Endodermal cell (in vitro differentiated cells): ENCODE results near the gene CHRNE. TPM values are rescaled to one million over a fixed set of nuclear protein-coding genes. Genes with fewer than 3 reads are reported as not detected.

Source experiments
- DNase-seq: peaks from one replicate; pipeline ENCODE4 v3.0.0-alpha.2; 2017
- H3K27ac ChIP-seq: 2 replicates; pipeline ENCODE4 v1.5.1; 2013; ENCODE audit warnings: mild to moderate bottlenecking, low read depth, low read length, moderate library complexity
- H3K27me3 ChIP-seq: 2 replicates; pipeline ENCODE4 v1.6.1; 2013; ENCODE audit warnings: mild to moderate bottlenecking, low read length, moderate library complexity; ENCODE audit not compliant: insufficient read depth, control insufficient read depth, poor library complexity, severe bottlenecking
- H3K36me3 ChIP-seq: 2 replicates; pipeline ENCODE4 v1.7.0; 2013; ENCODE audit warnings: mild to moderate bottlenecking, low read length, moderate library complexity; ENCODE audit not compliant: control insufficient read depth, insufficient read depth
- H3K4me1 ChIP-seq: one replicate; pipeline ENCODE4 v1.7.0; 2013; ENCODE audit warnings: low read length; ENCODE audit not compliant: control insufficient read depth, insufficient read depth
- H3K4me3 ChIP-seq: 2 replicates; pipeline ENCODE4 v1.5.1; 2013; ENCODE audit warnings: mild to moderate bottlenecking, low read length, moderate library complexity
- H3K9ac ChIP-seq: 2 replicates; pipeline ENCODE4 v1.6.1; 2013; ENCODE audit warnings: mild to moderate bottlenecking, low read length, moderate library complexity; ENCODE audit not compliant: poor library complexity, severe bottlenecking; ENCODE audit errors: extremely low read depth
- H3K9me3 ChIP-seq: 2 replicates; pipeline ENCODE4 v1.6.1; 2013; ENCODE audit warnings: mild to moderate bottlenecking, low read length, moderate library complexity; ENCODE audit not compliant: control insufficient read depth
- H3K27ac Mint-ChIP-seq: 2 replicates; pipeline ENCODE4 v1.8.0; 2020; ENCODE audit warnings: mixed read lengths
- H3K27me3 Mint-ChIP-seq: 2 replicates; pipeline ENCODE4 v1.8.0; 2021; ENCODE audit warnings: mild to moderate bottlenecking, mixed read lengths; ENCODE audit not compliant: insufficient read depth
- H3K36me3 Mint-ChIP-seq: 2 replicates; pipeline ENCODE4 v1.8.0; 2020; ENCODE audit warnings: low read depth, mixed read lengths
- H3K4me1 Mint-ChIP-seq: 2 replicates; pipeline ENCODE4 v1.8.0; 2020; ENCODE audit warnings: mixed read lengths
- H3K4me3 Mint-ChIP-seq: 2 replicates; pipeline ENCODE4 v1.8.0; 2020; ENCODE audit warnings: mild to moderate bottlenecking, moderate library complexity, mixed read lengths
- H3K9me3 Mint-ChIP-seq: 2 replicates; pipeline ENCODE4 v1.8.0; 2020; ENCODE audit warnings: mild to moderate bottlenecking, mixed read lengths
- CTCF ChIP-seq: fragments of 200-600 bp; sonication (generic); conservative IDR thresholded peaks from 2 replicates; pipeline ENCODE4 v1.5.0; 2021; ENCODE audit warnings: antibody characterized with exemption, mild to moderate bottlenecking
- WGBS, 2 experiments: methylation state at CpG; one replicate each; pipeline versions ENCODE4 v1.1.5 to v1.1.7; 2013; ENCODE audit warnings: missing lambda C conversion rate in 2 of 2, mixed read lengths in 1 of 2; ENCODE audit not compliant: insufficient coverage in 1 of 2, insufficient read length in 1 of 2; 5-methylcytosine and 5-hydroxymethylcytosine counted together
- total RNA-seq, 2 donors: library from RNA; stranded (reverse); fragmentation: NEBNext Ultra II Directional in 1 of 2; extraction: Animal tissue kit (Norgen Biotek cat#: 25700) in 1 of 2; gene quantifications; 2 replicates in 1 of 2; 3 replicates in 1 of 2; pipeline ENCODE4 v1.2.1, GENCODE V29; 2021

The CHRNE gene
- total RNA-seq, 2 donors from 2014 or later: 0.71 to 1.2 TPM

GRCh38 chr17:4879601-4880000, 23.3 kb downstream of the CHRNE start:
- Mint-ChIP-seq H3K4me1 (peaks cover 1% of the 10 kb centered on the region), H3K27ac (no peak overlapping the region), H3K4me3 (no peak overlapping the region), H3K9me3 (no peaks in the 10 kb centered on the region), H3K27me3 (no peaks in the 10 kb centered on the region), H3K36me3 (peaks cover 18% of the 10 kb centered on the region)
- H3K36me3 ChIP-seq: no peaks in the 10 kb centered on the region
- TF ChIP-seq CTCF: no peak
- H3K9ac ChIP-seq: no peak overlapping the region
- H3K4me1 ChIP-seq: no peaks in the 10 kb centered on the region
- H3K9me3 ChIP-seq: no peaks in the 10 kb centered on the region
- H3K27me3 ChIP-seq: no peaks in the 10 kb centered on the region
- no peak for DNase-seq
- WGBS, 2 experiments: 87 to 100% methylated on average over 2 to 4 of the region's 4 CpGs
- H3K4me3 ChIP-seq: no peak overlapping the region
- no peak overlapping the region for H3K27ac ChIP-seq

- Mint-ChIP-seq H3K9me3 (no peaks in the 10 kb centered on the region), H3K4me3 (no peak overlapping the region), H3K27ac (no peak overlapping the region), H3K27me3 (no peaks in the 10 kb centered on the region), H3K36me3 (peaks cover 12% of the 10 kb centered on the region), H3K4me1 (peaks cover 1% of the 10 kb centered on the region)
- no peak for DNase-seq
- 91 to 100% methylated on average over 2 to 4 of the region's 5 CpGs for WGBS, 2 experiments
- TF ChIP-seq CTCF: no peak
- no peak overlapping the region for H3K9ac ChIP-seq
- no peaks in the 10 kb centered on the region for H3K9me3 ChIP-seq
- no peak overlapping the region for H3K27ac ChIP-seq
- no peaks in the 10 kb centered on the region for H3K36me3 ChIP-seq
- H3K4me1 ChIP-seq: no peaks in the 10 kb centered on the region
- H3K4me3 ChIP-seq: no peak overlapping the region
- H3K27me3 ChIP-seq: no peaks in the 10 kb centered on the region
Observed at GRCh38 chr17:4877089-4877488, 25.8 kb downstream of the CHRNE start.

- no peak overlapping the region for H3K9ac ChIP-seq
- peak overlapping the region; percentile 18 for H3K27ac Mint-ChIP-seq
- H3K4me3 Mint-ChIP-seq: no peak overlapping the region
- TF ChIP-seq CTCF: no peak
- H3K4me3 ChIP-seq: no peak overlapping the region
- peak overlapping the region; percentile 53 for H3K27ac ChIP-seq
- peaks cover 11% of the 10 kb centered on the region for H3K36me3 Mint-ChIP-seq
- H3K9me3 Mint-ChIP-seq: no peaks in the 10 kb centered on the region
- 68 to 80% methylated on average over 8 of the region's 8 CpGs for WGBS, 2 experiments
- peaks cover 5% of the 10 kb centered on the region for H3K36me3 ChIP-seq
- H3K4me1 ChIP-seq: no peaks in the 10 kb centered on the region
- H3K9me3 ChIP-seq: no peaks in the 10 kb centered on the region
- no peaks in the 10 kb centered on the region for H3K27me3 Mint-ChIP-seq
- no peaks in the 10 kb centered on the region for H3K4me1 Mint-ChIP-seq
- no peak for DNase-seq
- no peaks in the 10 kb centered on the region for H3K27me3 ChIP-seq
Observed at GRCh38 chr17:4872786-4873185, 30.1 kb downstream of the CHRNE start.
